VCaP (cell line): ENCODE data around the gene NAPB.
A peak's percentile ranks its signal among the peaks of the same experiment; 100 is the strongest.

Experiments
- H3K27ac ChIP-seq: fragments of 450-650 bp; 2 replicates; pipeline ENCODE4 v1.5.1; 2017
- TF ChIP-seq, protein P1 (sequence below): fragments of 450-650 bp; conservative IDR thresholded peaks from 2 replicates; pipeline ENCODE4 v1.5.1; 2017; ENCODE audit warnings: mild to moderate bottlenecking, moderate library complexity

The NAPB gene

GRCh38 chr20:23412026-23412425 is 9.3 kb downstream of the NAPB start:
- no peak overlapping the region for H3K27ac ChIP-seq
- TF ChIP-seq, protein P1, sequence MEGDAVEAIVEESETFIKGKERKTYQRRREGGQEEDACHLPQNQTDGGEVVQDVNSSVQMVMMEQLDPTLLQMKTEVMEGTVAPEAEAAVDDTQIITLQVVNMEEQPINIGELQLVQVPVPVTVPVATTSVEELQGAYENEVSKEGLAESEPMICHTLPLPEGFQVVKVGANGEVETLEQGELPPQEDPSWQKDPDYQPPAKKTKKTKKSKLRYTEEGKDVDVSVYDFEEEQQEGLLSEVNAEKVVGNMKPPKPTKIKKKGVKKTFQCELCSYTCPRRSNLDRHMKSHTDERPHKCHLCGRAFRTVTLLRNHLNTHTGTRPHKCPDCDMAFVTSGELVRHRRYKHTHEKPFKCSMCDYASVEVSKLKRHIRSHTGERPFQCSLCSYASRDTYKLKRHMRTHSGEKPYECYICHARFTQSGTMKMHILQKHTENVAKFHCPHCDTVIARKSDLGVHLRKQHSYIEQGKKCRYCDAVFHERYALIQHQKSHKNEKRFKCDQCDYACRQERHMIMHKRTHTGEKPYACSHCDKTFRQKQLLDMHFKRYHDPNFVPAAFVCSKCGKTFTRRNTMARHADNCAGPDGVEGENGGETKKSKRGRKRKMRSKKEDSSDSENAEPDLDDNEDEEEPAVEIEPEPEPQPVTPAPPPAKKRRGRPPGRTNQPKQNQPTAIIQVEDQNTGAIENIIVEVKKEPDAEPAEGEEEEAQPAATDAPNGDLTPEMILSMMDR: no peak

- TF ChIP-seq, protein P1: no peak
- H3K27ac ChIP-seq: no peak overlapping the region
These were observed 10.2 kb downstream of the NAPB start for GRCh38 chr20:23410916-23411695.

GRCh38 chr20:23409800-23410199 is 11.5 kb downstream of the NAPB start:
- 0 out of 2 replicates have a peak overlapping the region, but pooled peaks have one; percentile 18 for H3K27ac ChIP-seq
- TF ChIP-seq, protein P1: no peak

GRCh38 chr20:23408957-23409356 is 12.3 kb downstream of the NAPB start:
- TF ChIP-seq, protein P1: no peak
- H3K27ac ChIP-seq: 0 out of 2 replicates have a peak overlapping the region, but pooled peaks have one; percentile 18

GRCh38 chr20:23407781-23408464 is 13.4 kb downstream of the NAPB start:
- no peak overlapping the region for H3K27ac ChIP-seq
- TF ChIP-seq, protein P1: no peak

- TF ChIP-seq, protein P1: no peak
- no peak overlapping the region for H3K27ac ChIP-seq
These were observed 14.4 kb downstream of the NAPB start for GRCh38 chr20:23406880-23407279.

DNA sequence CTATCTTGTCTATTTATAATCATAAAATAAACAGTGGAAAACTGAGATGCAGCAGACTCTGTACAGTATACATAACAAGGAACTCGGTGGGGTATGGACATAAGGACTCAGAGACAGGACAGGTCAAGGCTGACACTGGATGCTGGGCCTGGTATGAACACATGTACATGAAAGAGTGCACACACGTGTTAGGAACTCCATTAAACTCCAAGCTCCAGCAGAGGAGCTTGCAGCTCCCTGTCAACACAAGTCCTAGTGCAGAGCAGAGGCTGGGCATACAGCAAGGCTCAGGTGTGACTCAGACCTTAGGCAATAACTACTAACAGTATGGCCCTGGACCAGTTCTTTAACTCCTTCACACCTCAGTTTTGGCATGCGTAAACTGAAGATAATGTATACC is 17.1 kb downstream of the NAPB start:
- peak overlapping the region; percentile 38 for H3K27ac ChIP-seq

More for the DNA sequence above, 17.1 kb downstream of the NAPB start:
- TF ChIP-seq, protein P1: no peak
